Mesodermal cell (in vitro differentiated cells): ENCODE results near the gene LY9.

Source experiments
- H3K27ac ChIP-seq: 2 replicates; pipeline ENCODE4 v1.7.0; 2013; ENCODE audit warnings: mild to moderate bottlenecking, low read depth, low read length, moderate library complexity; ENCODE audit not compliant: severe bottlenecking
- H3K36me3 ChIP-seq: 2 replicates; pipeline ENCODE4 v1.7.1; 2013; ENCODE audit warnings: mild to moderate bottlenecking, low read length, moderate library complexity; ENCODE audit not compliant: control insufficient read depth, insufficient read depth
- H3K4me1 ChIP-seq: one replicate; pipeline ENCODE4 v1.7.1; 2013; ENCODE audit warnings: mild to moderate bottlenecking, low read length; ENCODE audit not compliant: insufficient read depth, control insufficient read depth, poor library complexity, severe bottlenecking
- H3K4me3 ChIP-seq: 2 replicates; pipeline ENCODE4 v1.7.0; 2013; ENCODE audit warnings: low read length, control low read depth, mild to moderate bottlenecking; ENCODE audit not compliant: insufficient read depth, poor library complexity, severe bottlenecking; ENCODE audit errors: extremely low read depth
- H3K9me3 ChIP-seq: 2 replicates; pipeline ENCODE4 v1.7.1; 2013; ENCODE audit warnings: mild to moderate bottlenecking, low read length, moderate library complexity; ENCODE audit not compliant: control insufficient read depth
- WGBS, 2 experiments: methylation state at CpG; one replicate each; pipeline ENCODE4 v1.1.5; 2013; ENCODE audit warnings: missing lambda C conversion rate in 2 of 2; ENCODE audit not compliant: insufficient coverage in 2 of 2; 5-methylcytosine and 5-hydroxymethylcytosine counted together

The LY9 gene

DNA sequence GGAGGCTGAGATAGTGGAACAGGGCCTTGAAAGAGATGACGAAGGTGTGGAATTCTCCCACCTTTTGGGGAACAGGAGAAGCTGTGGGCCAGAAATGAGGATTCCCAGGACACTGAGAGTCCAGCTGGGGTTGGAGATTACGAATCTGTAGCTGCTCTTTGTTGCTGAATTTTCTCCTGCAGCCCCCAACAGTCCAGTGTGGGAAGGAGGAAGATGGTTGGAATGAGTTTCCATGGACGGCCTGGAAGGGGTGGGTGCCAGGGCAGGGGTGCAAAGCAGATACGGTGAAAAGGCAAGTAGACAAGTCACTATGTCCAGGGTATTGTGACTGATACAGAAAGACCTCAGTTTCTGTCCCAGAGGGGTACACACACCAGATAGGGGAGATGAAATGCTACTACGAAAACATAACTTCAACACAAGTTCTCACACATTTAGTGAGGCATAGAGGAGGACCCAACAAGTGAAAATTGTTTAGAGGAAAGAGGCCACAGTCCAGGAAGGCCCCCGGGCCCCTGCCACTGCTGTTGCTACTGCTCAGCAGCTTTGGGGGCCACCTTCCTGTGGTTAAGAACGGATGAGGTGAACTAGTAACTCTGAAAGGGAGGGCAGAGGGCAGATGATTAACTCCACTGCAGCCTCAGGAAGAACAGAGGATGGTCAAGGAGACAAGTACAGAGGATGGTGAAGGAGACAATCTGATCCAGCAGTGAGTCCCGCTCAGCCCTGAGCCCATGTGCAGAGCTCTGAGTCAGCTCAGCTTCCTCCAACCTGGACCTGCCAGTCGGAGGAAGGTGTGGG is 59.4 kb downstream of the LY9 start:
- Histone ChIP-seq H3K9me3 (no peaks in the 10 kb centered on the region), H3K4me3 (no peak overlapping the region), H3K4me1 (no peaks in the 10 kb centered on the region), H3K36me3 (no peaks in the 10 kb centered on the region), H3K27ac (no peak overlapping the region)
- 65 to 77% methylated on average over 7 of the region's 9 CpGs for WGBS, 2 experiments

DNA sequence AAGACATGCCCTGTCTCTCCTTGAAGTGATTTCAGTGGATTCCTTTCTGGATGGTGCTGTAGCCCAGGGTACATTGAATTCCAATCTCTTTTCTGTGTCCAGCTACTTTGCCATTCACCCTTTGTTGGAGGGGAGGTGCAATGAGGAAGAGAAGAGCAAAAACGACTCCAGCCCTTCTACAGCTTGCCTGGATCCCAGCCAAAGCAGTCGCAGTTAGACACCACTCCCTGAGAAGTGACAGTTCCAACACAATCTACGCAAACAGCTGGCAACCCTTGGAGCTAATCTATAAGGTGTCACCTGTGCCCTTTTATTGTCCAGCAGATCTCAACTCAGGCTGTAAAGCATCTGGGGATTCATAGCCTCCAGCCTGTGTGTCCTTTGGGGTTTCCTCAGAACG is 62.1 kb downstream of the LY9 start:
- WGBS, 2 experiments, result 30 to 53% methylated on average over 3 of the region's 4 CpGs
- no peaks in the 10 kb centered on the region for H3K9me3 ChIP-seq
- no peaks in the 10 kb centered on the region for H3K4me1 ChIP-seq
- no peak overlapping the region for H3K27ac ChIP-seq
- H3K36me3 ChIP-seq, result no peaks in the 10 kb centered on the region
- no peak overlapping the region for H3K4me3 ChIP-seq

- H3K36me3 ChIP-seq, result no peaks in the 10 kb centered on the region
- 62 to 88% methylated on average over 1 of the region's 3 CpGs for WGBS, 2 experiments
- H3K27ac ChIP-seq, result no peak overlapping the region
- H3K9me3 ChIP-seq, result no peaks in the 10 kb centered on the region
- H3K4me1 ChIP-seq, result no peaks in the 10 kb centered on the region
- no peak overlapping the region for H3K4me3 ChIP-seq
Measured at GRCh38 chr1:160858507-160858906, 62.5 kb downstream of the LY9 start.

- no peaks in the 10 kb centered on the region for H3K9me3 ChIP-seq
- 90 to 95% methylated on average over 1 to 2 of the region's 5 CpGs for WGBS, 2 experiments
- H3K4me1 ChIP-seq, result no peaks in the 10 kb centered on the region
- H3K36me3 ChIP-seq, result no peaks in the 10 kb centered on the region
- no peak overlapping the region for H3K27ac ChIP-seq
- no peak overlapping the region for H3K4me3 ChIP-seq
Measured at GRCh38 chr1:160859166-160859565, 63.2 kb downstream of the LY9 start.

- WGBS, 2 experiments, result 46 to 50% methylated on average over 2 of the region's 5 CpGs
- H3K36me3 ChIP-seq, result no peaks in the 10 kb centered on the region
- H3K27ac ChIP-seq, result no peak overlapping the region
- H3K4me3 ChIP-seq, result no peak overlapping the region
- H3K4me1 ChIP-seq, result no peaks in the 10 kb centered on the region
- no peaks in the 10 kb centered on the region for H3K9me3 ChIP-seq
Measured at GRCh38 chr1:160860840-160861505, 65.0 kb downstream of the LY9 start.

GRCh38 chr1:160862203-160863060 is 66.5 kb downstream of the LY9 start, which contains the start of gene CD244:
CD244 (minus strand) TSS chr1:160862887; CDS start chr1:160862677, 210 bp downstream.
- Histone ChIP-seq H3K9me3 (no peaks in the 10 kb centered on the region), H3K4me1 (no peaks in the 10 kb centered on the region), H3K36me3 (no peaks in the 10 kb centered on the region), H3K4me3 (no peak within 1 kb of the TSS), H3K27ac (no peak within 1 kb of the TSS)
- WGBS, 2 experiments, result 60 to 61% methylated on average over 8 of the region's 12 CpGs

DNA sequence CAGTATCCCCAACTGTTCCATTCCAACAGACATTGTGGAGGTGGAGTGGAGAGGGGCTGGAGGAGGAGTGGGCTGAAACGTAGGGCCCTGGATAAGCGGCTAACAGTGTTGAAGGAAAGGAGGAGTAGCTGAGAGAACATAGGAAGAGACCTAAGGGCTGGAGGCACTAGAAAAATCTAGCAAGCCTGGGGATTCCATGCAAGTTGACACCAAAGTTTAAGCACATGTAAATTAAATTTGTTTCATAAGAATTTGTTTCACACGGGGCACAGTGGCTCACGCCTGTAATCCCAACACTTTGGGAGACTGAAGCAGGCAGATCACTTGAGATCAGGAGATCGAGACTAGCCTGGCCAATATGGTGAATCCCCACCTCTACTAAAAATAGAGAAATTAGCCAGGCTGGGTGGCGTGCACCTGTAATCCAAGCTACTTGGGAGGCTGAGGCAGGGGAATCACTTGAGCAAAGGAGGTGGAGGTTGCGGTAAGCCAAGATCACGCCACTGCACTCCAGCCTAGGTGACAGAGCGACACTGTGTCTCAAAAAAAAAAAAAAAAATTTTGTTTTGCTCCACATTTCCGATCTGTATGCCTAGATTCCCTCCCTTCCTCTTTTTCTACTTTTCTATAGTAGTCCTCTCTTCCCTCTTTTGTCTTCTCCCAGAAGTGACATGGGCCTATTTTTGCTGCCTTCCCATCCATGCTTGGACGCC is 67.2 kb downstream of the LY9 start:
- 91 to 93% methylated on average over 8 to 9 of the region's 11 CpGs for WGBS, 2 experiments
- no peaks in the 10 kb centered on the region for H3K9me3 ChIP-seq
- H3K36me3 ChIP-seq, result no peaks in the 10 kb centered on the region
- no peaks in the 10 kb centered on the region for H3K4me1 ChIP-seq
- H3K27ac ChIP-seq, result no peak overlapping the region
- no peak overlapping the region for H3K4me3 ChIP-seq

- 89 to 96% methylated on average over 3 of the region's 4 CpGs for WGBS, 2 experiments
- H3K27ac ChIP-seq, result no peak overlapping the region
Measured at GRCh38 chr1:160863774-160864131, 67.8 kb downstream of the LY9 start.

GRCh38 chr1:160864173-160864572 is 68.2 kb downstream of the LY9 start:
- H3K27ac ChIP-seq, result no peak overlapping the region
- no peaks in the 10 kb centered on the region for H3K9me3 ChIP-seq
- H3K4me3 ChIP-seq, result no peak overlapping the region
- WGBS, 2 experiments, result no CpG with 5 or more reads among the region's 2 CpGs
- H3K4me1 ChIP-seq, result no peaks in the 10 kb centered on the region
- H3K36me3 ChIP-seq, result no peaks in the 10 kb centered on the region

More at GRCh38 chr1:160863774-160864131, 67.8 kb downstream of the LY9 start:
- H3K9me3 ChIP-seq, result no peaks in the 10 kb centered on the region
- no peak overlapping the region for H3K4me3 ChIP-seq
- H3K36me3 ChIP-seq, result no peaks in the 10 kb centered on the region
- no peaks in the 10 kb centered on the region for H3K4me1 ChIP-seq

GRCh38 chr1:160865337-160865736 is 69.4 kb downstream of the LY9 start:
- no peak overlapping the region for H3K27ac ChIP-seq
- no peaks in the 10 kb centered on the region for H3K36me3 ChIP-seq
- WGBS, 2 experiments, result 92 to 100% methylated on average over 2 of the region's 5 CpGs
- no peaks in the 10 kb centered on the region for H3K9me3 ChIP-seq
- no peaks in the 10 kb centered on the region for H3K4me1 ChIP-seq
- no peak overlapping the region for H3K4me3 ChIP-seq
